Liver (tissue), 9 donors: Measurements from ENCODE around the gene WNT8A. TPM values are rescaled to one million over a fixed set of nuclear protein-coding genes. Genes with fewer than 3 reads are reported as not detected.

Experiments
- DNase-seq: peaks from one replicate; pipeline ENCODE4 v3.0.0-alpha.2; 2017; ENCODE audit warnings: low spot score
- H3K27ac ChIP-seq, 2 donors: one replicate each; pipeline ENCODE4 v1.7.0; 2013; ENCODE audit warnings: inconsistent platforms in 2 of 2, low read length in 2 of 2, control low read depth in 1 of 2, low read depth in 1 of 2, mild to moderate bottlenecking in 1 of 2
- H3K27me3 ChIP-seq, 4 donors: one replicate each; pipeline versions ENCODE4 v1.6.1 to v1.7.0; 2013; ENCODE audit warnings: low read length in 3 of 4, inconsistent platforms in 1 of 4, mild to moderate bottlenecking in 1 of 4, moderate library complexity in 1 of 4; ENCODE audit not compliant: control insufficient read depth in 4 of 4, insufficient read depth in 4 of 4
- H3K36me3 ChIP-seq, 4 donors: one replicate each; pipeline versions ENCODE4 v1.6.1 to v1.7.0; 2013; ENCODE audit warnings: low read length in 3 of 4, mild to moderate bottlenecking in 3 of 4, low read depth in 1 of 4, moderate library complexity in 1 of 4; ENCODE audit not compliant: control insufficient read depth in 4 of 4, insufficient read depth in 3 of 4
- H3K4me1 ChIP-seq, 4 donors: one replicate each; pipeline versions ENCODE4 v1.6.1 to v1.7.0; 2013; ENCODE audit warnings: low read length in 3 of 4, mild to moderate bottlenecking in 3 of 4, moderate library complexity in 1 of 4; ENCODE audit not compliant: control insufficient read depth in 4 of 4, insufficient read depth in 4 of 4
- H3K4me3 ChIP-seq, 3 donors: one replicate each; pipeline versions ENCODE4 v1.6.1 to v1.7.0; 2013; ENCODE audit warnings: low read length in 3 of 3, control low read depth in 1 of 3, low read depth in 1 of 3, mild to moderate bottlenecking in 1 of 3
- H3K9ac ChIP-seq, 2 donors: one replicate each; pipeline ENCODE4 v1.7.0; 2013; ENCODE audit warnings: low read length in 2 of 2, mild to moderate bottlenecking in 2 of 2, moderate library complexity in 2 of 2, control low read depth in 1 of 2, low read depth in 1 of 2
- H3K9me3 ChIP-seq, 4 donors: one replicate each; pipeline versions ENCODE4 v1.6.1 to v1.7.0; 2013; ENCODE audit warnings: low read length in 3 of 4; ENCODE audit not compliant: control insufficient read depth in 4 of 4
- EGR1 ChIP-seq, 2 donors: IDR thresholded peaks; 2 replicates each; pipeline ENCODE4 v1.6.1; 2016 to 2018; ENCODE audit warnings: antibody characterized with exemption in 2 of 2, low read depth in 2 of 2
- FOXA1 ChIP-seq: IDR thresholded peaks from 2 replicates; pipeline ENCODE4 v1.6.1; 2016; ENCODE audit warnings: antibody characterized with exemption
- FOXA2 ChIP-seq: IDR thresholded peaks from 2 replicates; pipeline ENCODE4 v1.6.1; 2016; ENCODE audit warnings: antibody characterized with exemption
- GABPA ChIP-seq, 2 donors: IDR thresholded peaks in 1 of 2; conservative IDR thresholded peaks in 1 of 2; 2 replicates each; pipeline ENCODE4 v1.6.1; 2016; ENCODE audit warnings: antibody characterized with exemption in 2 of 2, mild to moderate bottlenecking in 1 of 2, moderate library complexity in 1 of 2
- HNF4A ChIP-seq, 2 donors: conservative IDR thresholded peaks; 2 replicates each; pipeline ENCODE4 v1.6.1; 2016; ENCODE audit warnings: antibody characterized with exemption in 2 of 2, mild to moderate bottlenecking in 2 of 2
- JUND ChIP-seq, 2 donors: IDR thresholded peaks; 2 replicates each; pipeline ENCODE4 v1.6.1; 2016; ENCODE audit warnings: antibody characterized with exemption in 2 of 2
- MAX ChIP-seq: IDR thresholded peaks from 2 replicates; pipeline ENCODE4 v1.6.1; 2016; ENCODE audit warnings: antibody characterized with exemption
- NR2F2 ChIP-seq: IDR thresholded peaks from 2 replicates; pipeline ENCODE4 v1.6.1; 2016; ENCODE audit warnings: antibody characterized with exemption
- REST ChIP-seq: IDR thresholded peaks from 2 replicates; pipeline ENCODE4 v1.6.1; 2016; ENCODE audit warnings: antibody characterized with exemption, mild to moderate bottlenecking
- RXRA ChIP-seq, 2 donors: IDR thresholded peaks; 2 replicates each; pipeline ENCODE4 v1.6.1; 2017 to 2018; ENCODE audit warnings: antibody characterized with exemption in 2 of 2, mild to moderate bottlenecking in 1 of 2
- SP1 ChIP-seq: IDR thresholded peaks from 2 replicates; pipeline ENCODE4 v1.6.1; 2018; ENCODE audit warnings: antibody characterized with exemption, mild to moderate bottlenecking
- YY1 ChIP-seq: IDR thresholded peaks from 2 replicates; pipeline ENCODE4 v1.6.1; 2016; ENCODE audit warnings: antibody characterized with exemption, mild to moderate bottlenecking
- WGBS: extraction: QIAGEN DNeasy Blood & Tissue Kit; methylation state at CpG from one replicate; pipeline ENCODE4 v1.1.7; 2013; 5-methylcytosine and 5-hydroxymethylcytosine counted together
- polyA plus RNA-seq, 2 donors: library from polyadenylated mRNA; stranded (reverse) in 1 of 2; unstranded in 1 of 2; fragments of 200-250 nt in 1 of 2; fragments of >200 nt in 1 of 2; fragmentation: Nextera tagmentation in 1 of 2; extraction: Ambion mirVana in 1 of 2; gene quantifications; one replicate each; pipeline versions ENCODE4 v1.2.1 to v1.2.3, GENCODE V29; 2013 to 2015
- total RNA-seq, 2 donors: library from RNA; depleted of rRNA; stranded (reverse); fragments of >200 nt; gene quantifications; one replicate each; pipeline ENCODE4 v1.2.3, GENCODE V29; 2014
- TF ChIP-seq, protein P1 (sequence below): fragments of 150-350 bp; IDR thresholded peaks from 2 replicates; pipeline ENCODE4 v1.5.1; 2017; ENCODE audit warnings: improper control_type of control experiment, low read depth, low read length; ENCODE audit not compliant: missing input control
- TF ChIP-seq, protein P2 (sequence below): IDR thresholded peaks from 2 replicates; pipeline ENCODE4 v1.6.1; 2016; ENCODE audit warnings: antibody characterized with exemption
- donor health status: healthy.
- donor health status: healthy.
- donor health status: healthy.
- donor health status: healthy.
- donor health status: healthy.

Gene WNT8A
- total and polyA plus RNA-seq, 4 donors: not detected

- no peak for DNase-seq
- TF ChIP-seq NR2F2 (no peak), FOXA1 (no peak), RXRA (IDR thresholded peaks at IDR 0.05) (no peak)
- H3K9ac ChIP-seq: no peak overlapping the region
- no peaks in the 10 kb centered on the region for H3K4me1 ChIP-seq
- H3K27ac ChIP-seq: no peak overlapping the region
- no peaks in the 10 kb centered on the region for H3K9me3 ChIP-seq
- no peak overlapping the region for H3K4me3 ChIP-seq
- H3K27me3 ChIP-seq: no peaks in the 10 kb centered on the region
- no peaks in the 10 kb centered on the region for H3K36me3 ChIP-seq
- WGBS: 34% methylated on average over 13 of the region's 13 CpGs
These were observed 28.8 kb upstream of the WNT8A start for GRCh38 chr5:138054847-138055558.

DNA sequence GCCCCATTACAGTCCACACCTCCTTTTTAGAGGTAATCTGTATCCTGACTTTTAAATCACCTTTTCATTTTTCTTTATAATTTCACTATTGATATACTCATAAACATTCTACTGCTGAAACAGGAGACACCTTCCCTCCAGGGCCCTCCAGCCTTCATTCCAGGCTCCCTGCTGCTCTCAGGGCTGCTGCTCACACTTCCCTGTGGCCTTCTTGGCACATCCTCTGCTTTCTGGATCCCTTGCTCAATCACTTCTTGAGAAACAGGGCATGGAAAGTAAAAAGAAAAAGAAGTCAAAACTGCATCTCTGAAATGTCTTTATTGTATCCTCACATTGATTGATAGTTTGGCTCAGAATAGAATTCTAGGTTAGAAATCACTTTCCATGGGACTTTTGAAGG is 19.3 kb upstream of the WNT8A start:
- Histone ChIP-seq H3K9me3 (no peaks in the 10 kb centered on the region), H3K27ac (no peak overlapping the region), H3K9ac (no peak overlapping the region), H3K4me3 (no peak overlapping the region), H3K36me3 (no peaks in the 10 kb centered on the region), H3K4me1 (no peaks in the 10 kb centered on the region), H3K27me3 (no peaks in the 10 kb centered on the region)
- DNase-seq: no peak
- TF ChIP-seq, protein P1, sequence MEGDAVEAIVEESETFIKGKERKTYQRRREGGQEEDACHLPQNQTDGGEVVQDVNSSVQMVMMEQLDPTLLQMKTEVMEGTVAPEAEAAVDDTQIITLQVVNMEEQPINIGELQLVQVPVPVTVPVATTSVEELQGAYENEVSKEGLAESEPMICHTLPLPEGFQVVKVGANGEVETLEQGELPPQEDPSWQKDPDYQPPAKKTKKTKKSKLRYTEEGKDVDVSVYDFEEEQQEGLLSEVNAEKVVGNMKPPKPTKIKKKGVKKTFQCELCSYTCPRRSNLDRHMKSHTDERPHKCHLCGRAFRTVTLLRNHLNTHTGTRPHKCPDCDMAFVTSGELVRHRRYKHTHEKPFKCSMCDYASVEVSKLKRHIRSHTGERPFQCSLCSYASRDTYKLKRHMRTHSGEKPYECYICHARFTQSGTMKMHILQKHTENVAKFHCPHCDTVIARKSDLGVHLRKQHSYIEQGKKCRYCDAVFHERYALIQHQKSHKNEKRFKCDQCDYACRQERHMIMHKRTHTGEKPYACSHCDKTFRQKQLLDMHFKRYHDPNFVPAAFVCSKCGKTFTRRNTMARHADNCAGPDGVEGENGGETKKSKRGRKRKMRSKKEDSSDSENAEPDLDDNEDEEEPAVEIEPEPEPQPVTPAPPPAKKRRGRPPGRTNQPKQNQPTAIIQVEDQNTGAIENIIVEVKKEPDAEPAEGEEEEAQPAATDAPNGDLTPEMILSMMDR: no peak
- TF ChIP-seq EGR1 (IDR thresholded peaks at IDR 0.05; ENCODE audit: low read depth in 2 of 2): no peak
- no peak for TF ChIP-seq HNF4A (conservative IDR thresholded peaks at IDR 0.05)
- TF ChIP-seq YY1: no peak
- TF ChIP-seq FOXA2: no peak
- TF ChIP-seq SP1: no peak
- no peak for TF ChIP-seq REST

- Histone ChIP-seq H3K9me3 (no peaks in the 10 kb centered on the region), H3K27ac (no peak overlapping the region)
- WGBS: 84% methylated on average over 5 of the region's 5 CpGs
These were observed 18.7 kb upstream of the WNT8A start for GRCh38 chr5:138065102-138065501.

More at GRCh38 chr5:138065102-138065501, 18.7 kb upstream of the WNT8A start:
- TF ChIP-seq GABPA (IDR thresholded peaks at IDR 0.05 in 1 of 2, conservative IDR thresholded peaks at IDR 0.05 in 1 of 2) (no peak), HNF4A (conservative IDR thresholded peaks at IDR 0.05) (no peak), FOXA1 (no peak), JUND (IDR thresholded peaks at IDR 0.05) (no peak), EGR1 (IDR thresholded peaks at IDR 0.05; ENCODE audit: low read depth in 2 of 2) (no peak), YY1 (no peak), MAX (no peak), FOXA2 (no peak)
- TF ChIP-seq, protein P2, sequence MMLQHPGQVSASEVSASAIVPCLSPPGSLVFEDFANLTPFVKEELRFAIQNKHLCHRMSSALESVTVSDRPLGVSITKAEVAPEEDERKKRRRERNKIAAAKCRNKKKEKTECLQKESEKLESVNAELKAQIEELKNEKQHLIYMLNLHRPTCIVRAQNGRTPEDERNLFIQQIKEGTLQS: no peak
- TF ChIP-seq, protein P1: no peak
- H3K27me3 ChIP-seq: no peaks in the 10 kb centered on the region
- H3K4me3 ChIP-seq: no peak overlapping the region
- no peaks in the 10 kb centered on the region for H3K36me3 ChIP-seq
- H3K4me1 ChIP-seq: no peaks in the 10 kb centered on the region
- no peak for DNase-seq
- no peak overlapping the region for H3K9ac ChIP-seq
